Caco-2 (cell line): ENCODE data around the gene TRDN. TPM values are rescaled to one million over a fixed set of nuclear protein-coding genes. Genes with fewer than 3 reads are reported as not detected.

Source experiments
- BruUV-seq: library from RNA; stranded (reverse); fragments of 400-500 nt; replicated peaks from 2 replicates; lab custom pipeline; 2021; lab: Mats Ljungman, UMichigan
- CTCF ChIA-PET: fragments of 300-600 bp; sonication (Branson Sonifier 250); formaldehyde crosslinking; loops from one replicate; lab custom pipeline; 2022; ENCODE audit warnings: antibody characterized with exemption; lab: Charles Lee
- POLR2A ChIA-PET: fragments of 300-600 bp; sonication (Branson Sonifier 250); formaldehyde crosslinking; loops from one replicate; lab custom pipeline; 2022; ENCODE audit warnings: antibody characterized with exemption; lab: Charles Lee
- DNase-seq, 2 experiments: peaks; one replicate each; pipeline versions ENCODE4 v3.0.0 to v3.0.0-alpha.2; 2020 to 2022
- H3K27me3 ChIP-seq: replicated peaks from 2 replicates; pipeline ENCODE4 v1.6.0; 2011; ENCODE audit warnings: low read length; ENCODE audit not compliant: control insufficient read depth, insufficient read depth
- H3K36me3 ChIP-seq: 2 replicates; pipeline ENCODE4 v1.5.1; 2011; ENCODE audit warnings: low read length; ENCODE audit not compliant: control insufficient read depth, insufficient read depth
- H3K4me1 ChIP-seq: fragments of 250-450 bp; sonication (Bioruptor Pico); 2 replicates; pipeline ENCODE4 v1.5.1; 2020; ENCODE audit warnings: mild to moderate bottlenecking
- H3K4me3 ChIP-seq: 2 replicates; pipeline ENCODE4 v1.5.1; 2011; ENCODE audit warnings: low read depth, mild to moderate bottlenecking, control low read depth, low read length
- H3K9me3 ChIP-seq: fragments of 250-450 bp; sonication (Bioruptor Pico); 2 replicates; pipeline ENCODE4 v1.5.1; 2020; ENCODE audit warnings: mild to moderate bottlenecking, moderate library complexity
- H3K27ac Mint-ChIP-seq: one replicate; pipeline ENCODE4 v1.8.0; 2022; ENCODE audit warnings: mixed read lengths; ENCODE audit not compliant: unreplicated experiment
- H3K27me3 Mint-ChIP-seq: one replicate; pipeline ENCODE4 v1.8.0; 2022; ENCODE audit warnings: mixed read lengths; ENCODE audit not compliant: insufficient read depth, unreplicated experiment
- H3K36me3 Mint-ChIP-seq: one replicate; pipeline ENCODE4 v1.8.0; 2022; ENCODE audit warnings: mild to moderate bottlenecking, mixed read lengths; ENCODE audit not compliant: insufficient read depth, unreplicated experiment
- H3K4me1 Mint-ChIP-seq: one replicate; pipeline ENCODE4 v1.8.0; 2022; ENCODE audit warnings: low read depth, mixed read lengths; ENCODE audit not compliant: unreplicated experiment
- H3K4me3 Mint-ChIP-seq: one replicate; pipeline ENCODE4 v1.8.0; 2022; ENCODE audit warnings: mild to moderate bottlenecking, moderate library complexity, mixed read lengths; ENCODE audit not compliant: unreplicated experiment
- H3K9me3 Mint-ChIP-seq: one replicate; pipeline ENCODE4 v1.8.0; 2022; ENCODE audit warnings: mixed read lengths; ENCODE audit not compliant: unreplicated experiment
- intact Hi-C: fragments of 100-400 bp; cut with micrococcal nuclease; formaldehyde crosslinking; loops from one replicate; pipeline ENCODE4 v1.10.0; 2022; ENCODE audit not compliant: unreplicated experiment
- total RNA-seq: library from RNA; stranded (reverse); gene quantifications from 2 replicates; pipeline ENCODE4 v1.2.3, GENCODE V29; 2022
- TF ChIP-seq, protein P1 (sequence below), 2 experiments: fragments of 200-600 bp in 1 of 2; IDR thresholded peaks; 1 replicate in 1 of 2; 2 replicates in 1 of 2; pipeline versions ENCODE4 v1.5.1 to v1.8.0; 2011 to 2022; ENCODE audit warnings: antibody characterized with exemption in 1 of 2, control low read depth in 1 of 2, inconsistent platforms in 1 of 2, low read depth in 1 of 2, low read length in 1 of 2, mild to moderate bottlenecking in 1 of 2, moderate library complexity in 1 of 2; ENCODE audit not compliant: insufficient read depth in 1 of 2, severe bottlenecking in 1 of 2, unreplicated experiment in 1 of 2

TRDN gene
- total RNA-seq, 1 experiment from 2014 or later, result not detected

DNA sequence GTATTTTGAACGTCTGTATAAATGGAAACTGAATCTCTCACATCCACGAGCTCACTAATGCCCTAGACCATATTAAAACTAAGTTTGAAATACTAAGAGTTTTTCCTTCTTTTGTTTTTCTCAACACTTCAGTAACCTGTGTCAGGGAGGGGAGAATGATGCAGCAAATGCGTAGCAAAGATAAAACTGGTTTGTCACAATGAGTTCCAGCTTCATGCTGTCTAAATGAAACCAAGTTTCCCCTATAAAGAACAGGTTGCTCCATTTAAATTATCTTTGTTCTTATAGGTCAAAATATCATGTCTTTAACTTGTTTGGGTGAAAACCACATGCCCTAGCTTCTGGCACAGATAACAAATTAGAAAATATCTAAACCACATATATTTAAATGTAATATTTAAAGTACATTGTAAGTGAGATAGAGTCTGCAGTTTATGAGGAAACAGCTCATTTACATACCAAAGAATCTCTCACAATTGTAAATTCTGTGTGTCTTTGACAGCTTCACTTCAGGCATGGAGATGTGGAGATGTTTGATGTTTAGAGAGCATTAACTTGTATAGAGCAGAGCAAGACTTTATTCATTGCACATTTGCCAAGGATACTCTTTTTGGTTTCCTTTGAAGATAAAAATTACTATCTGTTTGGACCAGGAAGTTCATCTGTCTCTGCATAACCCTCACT is 7.3 kb downstream of the TRDN start:
- no TSS peak for BruUV-seq
- no peak overlapping the region for H3K4me3 ChIP-seq
- CTCF ChIA-PET, result interaction anchor here (0.9 kb wide), 1 partner anchor 236 kb away, joined by 3 read pairs; no protein-coding TSS in a partner anchor
- no peaks in the 10 kb centered on the region for H3K36me3 ChIP-seq
- no peaks in the 10 kb centered on the region for H3K27me3 Mint-ChIP-seq
- H3K4me1 ChIP-seq, result no peaks in the 10 kb centered on the region
- no peaks in the 10 kb centered on the region for H3K27me3 ChIP-seq
- no peak overlapping the region for H3K4me3 Mint-ChIP-seq
- no peaks in the 10 kb centered on the region for H3K4me1 Mint-ChIP-seq
- H3K9me3 Mint-ChIP-seq, result no peaks in the 10 kb centered on the region
- no peaks in the 10 kb centered on the region for H3K9me3 ChIP-seq
- DNase-seq, result no peak
- TF ChIP-seq, protein P1, sequence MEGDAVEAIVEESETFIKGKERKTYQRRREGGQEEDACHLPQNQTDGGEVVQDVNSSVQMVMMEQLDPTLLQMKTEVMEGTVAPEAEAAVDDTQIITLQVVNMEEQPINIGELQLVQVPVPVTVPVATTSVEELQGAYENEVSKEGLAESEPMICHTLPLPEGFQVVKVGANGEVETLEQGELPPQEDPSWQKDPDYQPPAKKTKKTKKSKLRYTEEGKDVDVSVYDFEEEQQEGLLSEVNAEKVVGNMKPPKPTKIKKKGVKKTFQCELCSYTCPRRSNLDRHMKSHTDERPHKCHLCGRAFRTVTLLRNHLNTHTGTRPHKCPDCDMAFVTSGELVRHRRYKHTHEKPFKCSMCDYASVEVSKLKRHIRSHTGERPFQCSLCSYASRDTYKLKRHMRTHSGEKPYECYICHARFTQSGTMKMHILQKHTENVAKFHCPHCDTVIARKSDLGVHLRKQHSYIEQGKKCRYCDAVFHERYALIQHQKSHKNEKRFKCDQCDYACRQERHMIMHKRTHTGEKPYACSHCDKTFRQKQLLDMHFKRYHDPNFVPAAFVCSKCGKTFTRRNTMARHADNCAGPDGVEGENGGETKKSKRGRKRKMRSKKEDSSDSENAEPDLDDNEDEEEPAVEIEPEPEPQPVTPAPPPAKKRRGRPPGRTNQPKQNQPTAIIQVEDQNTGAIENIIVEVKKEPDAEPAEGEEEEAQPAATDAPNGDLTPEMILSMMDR (IDR thresholded peaks at IDR 0.05; ENCODE audit: insufficient read depth in 1 of 2, low read depth in 1 of 2, low read length in 1 of 2, severe bottlenecking in 1 of 2, unreplicated experiment in 1 of 2), result no peak
- no peaks in the 10 kb centered on the region for H3K36me3 Mint-ChIP-seq
- POLR2A ChIA-PET, result no interaction called here
- intact Hi-C loops, result no loop called here
- no peak overlapping the region for H3K27ac Mint-ChIP-seq

DNA sequence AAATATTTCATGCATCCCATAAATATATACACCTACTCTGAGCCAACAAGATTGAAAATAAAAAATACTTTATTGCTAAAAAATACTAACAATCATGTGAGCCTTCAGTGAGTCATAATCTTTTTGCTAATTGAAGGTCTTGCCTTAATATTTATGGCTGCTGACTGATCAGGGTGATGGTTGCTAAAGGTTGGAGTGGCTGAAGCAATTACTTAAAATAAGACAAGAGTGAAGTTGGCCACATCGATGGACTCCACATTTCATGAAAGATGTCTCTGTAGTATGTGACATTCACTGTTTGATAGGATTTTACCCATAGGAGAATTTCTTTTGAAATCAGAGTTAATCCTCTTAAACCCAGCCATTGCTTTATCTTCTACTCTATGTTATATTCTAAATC is 11.1 kb downstream of the TRDN start:
- intact Hi-C loops, result no loop called here
- Histone ChIP-seq H3K9me3 (no peaks in the 10 kb centered on the region), H3K27me3 (no peaks in the 10 kb centered on the region), H3K36me3 (no peaks in the 10 kb centered on the region), H3K4me1 (no peaks in the 10 kb centered on the region), H3K4me3 (no peak overlapping the region)
- Mint-ChIP-seq H3K9me3 (no peaks in the 10 kb centered on the region), H3K4me1 (no peaks in the 10 kb centered on the region), H3K27me3 (peaks cover 2% of the 10 kb centered on the region), H3K27ac (no peak overlapping the region), H3K36me3 (no peaks in the 10 kb centered on the region), H3K4me3 (no peak overlapping the region)
- POLR2A ChIA-PET, result no interaction called here
- TF ChIP-seq, protein P1 (IDR thresholded peaks at IDR 0.05; ENCODE audit: insufficient read depth in 1 of 2, low read depth in 1 of 2, low read length in 1 of 2, severe bottlenecking in 1 of 2, unreplicated experiment in 1 of 2), result no peak
- CTCF ChIA-PET, result no interaction called here
- no peak for DNase-seq
- BruUV-seq, result no TSS peak

DNA sequence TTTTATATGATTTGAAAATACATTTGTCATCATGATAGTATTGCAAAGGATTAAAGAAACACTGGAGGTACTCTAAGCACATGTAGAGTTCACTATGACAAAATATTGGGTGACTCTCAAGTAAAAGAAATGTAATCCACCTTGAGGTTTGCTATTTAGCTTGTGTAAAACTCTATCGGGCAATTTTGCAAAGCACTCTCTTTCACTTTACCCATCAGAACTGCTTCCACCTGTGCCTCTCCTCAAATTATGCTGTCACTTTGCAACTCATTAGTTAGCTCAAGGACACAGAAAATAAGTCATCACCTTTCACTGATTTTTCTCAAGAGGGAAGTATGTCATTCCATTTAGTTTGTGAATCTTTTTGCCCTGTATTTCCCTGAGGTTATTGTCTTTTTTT is 14.0 kb downstream of the TRDN start:
- no peak for DNase-seq
- no peaks in the 10 kb centered on the region for H3K36me3 Mint-ChIP-seq
- ChIA-PET CTCF (no interaction called here), POLR2A (no interaction called here)
- Histone ChIP-seq H3K4me1 (no peaks in the 10 kb centered on the region), H3K27me3 (no peaks in the 10 kb centered on the region), H3K4me3 (no peak overlapping the region), H3K9me3 (no peaks in the 10 kb centered on the region), H3K36me3 (no peaks in the 10 kb centered on the region)
- intact Hi-C loops, result no loop called here
- no TSS peak for BruUV-seq
- H3K27me3 Mint-ChIP-seq, result peaks cover 2% of the 10 kb centered on the region
- TF ChIP-seq, protein P1 (IDR thresholded peaks at IDR 0.05; ENCODE audit: insufficient read depth in 1 of 2, low read depth in 1 of 2, low read length in 1 of 2, severe bottlenecking in 1 of 2, unreplicated experiment in 1 of 2), result no peak
- H3K9me3 Mint-ChIP-seq, result no peaks in the 10 kb centered on the region
- no peaks in the 10 kb centered on the region for H3K4me1 Mint-ChIP-seq
- no peak overlapping the region for H3K27ac Mint-ChIP-seq
- no peak overlapping the region for H3K4me3 Mint-ChIP-seq
